Measurements from ENCODE around the gene VPS72.
A peak's percentile ranks its signal among the peaks of the same experiment; 100 is the strongest.
"Not testable (repeated sequence)": the region's sequence is repeated elsewhere in the genome, so short reads cannot be mapped to it uniquely, and the experiment has no call there.

Gene VPS72

GRCh38 chr1:151210830-151211229 is 20.8 kb upstream of the VPS72 start:
- Histone ChIP-seq H2AK5ac (ENCODE audit: low read depth, low read length) (no peak overlapping the region), H3K4ac (ENCODE audit: low read length) (no peak overlapping the region), H4K8ac (ENCODE audit: low read depth, low read length) (no peak overlapping the region), H3K27ac (replicated peaks; ENCODE audit: low read length) (no peak overlapping the region), H3K9me3 (replicated peaks in 1 of 2; ENCODE audit: control insufficient read depth in 2 of 2, insufficient read depth in 1 of 2, low read depth in 1 of 2, low read length in 2 of 2) (no peaks in the 10 kb centered on the region), H3K4me1 (ENCODE audit: control insufficient read depth in 2 of 2, insufficient read depth in 1 of 2, low read depth in 1 of 2, low read length in 2 of 2) (no peaks in the 10 kb centered on the region), H2BK15ac (ENCODE audit: low read length) (no peak overlapping the region), H3K14ac (ENCODE audit: low read length) (no peak overlapping the region), H3K79me1 (ENCODE audit: low read depth, low read length) (peaks cover 6% of the 10 kb centered on the region), H2BK120ac (ENCODE audit: low read depth, low read length) (no peak overlapping the region), H2BK12ac (ENCODE audit: low read length) (no peak overlapping the region), H3K27me3 (ENCODE audit: control insufficient read depth in 3 of 3, insufficient read depth in 3 of 3, low read depth in 1 of 3, low read length in 3 of 3) (no peaks in the 10 kb centered on the region), H3K9ac (ENCODE audit: low read depth, low read length, poor library complexity) (no peak overlapping the region), H3K23ac (ENCODE audit: low read depth, low read length, poor library complexity) (no peak overlapping the region), H2AFZ (ENCODE audit: low read length) (no peak overlapping the region), H3K4me2 (ENCODE audit: insufficient read depth, low read length, poor library complexity, severe bottlenecking) (no peak overlapping the region), H3K36me3 (replicated peaks in 1 of 2; ENCODE audit: control insufficient read depth in 2 of 2, insufficient read depth in 2 of 2, low read length in 2 of 2) (peaks cover 15 to 84% of the 10 kb centered on the region in 2 donors), H4K91ac (ENCODE audit: low read depth, low read length, poor library complexity) (no peak overlapping the region), H3K4me3 (ENCODE audit: low read length in 2 of 2) (no peak overlapping the region), H3K18ac (ENCODE audit: low read length) (no peak overlapping the region), H2BK5ac (ENCODE audit: low read length) (no peak overlapping the region)
- WGBS, 2 donors (ENCODE audit: extremely low coverage in 2 of 2, insufficient read length in 2 of 2, insufficient replicate concordance in 1 of 2): no CpG with 5 or more reads among the region's 1 CpG
- DNase-seq (ENCODE audit: low spot score): no peak

GRCh38 chr1:151205381-151205965 is 15.5 kb upstream of the VPS72 start:
- not testable (repeated sequence) for H2BK15ac ChIP-seq (ENCODE audit: low read length); H3K27ac ChIP-seq (replicated peaks; ENCODE audit: low read length); H4K8ac ChIP-seq (ENCODE audit: low read depth, low read length); H3K23ac ChIP-seq (ENCODE audit: low read depth, low read length, poor library complexity); H3K4ac ChIP-seq (ENCODE audit: low read length); DNase-seq (ENCODE audit: low spot score); H3K4me3 ChIP-seq (ENCODE audit: low read length in 2 of 2); H3K79me1 ChIP-seq (ENCODE audit: low read depth, low read length); H2BK12ac ChIP-seq (ENCODE audit: low read length); H3K9ac ChIP-seq (ENCODE audit: low read depth, low read length, poor library complexity); H2BK5ac ChIP-seq (ENCODE audit: low read length); H2AK5ac ChIP-seq (ENCODE audit: low read depth, low read length); H3K14ac ChIP-seq (ENCODE audit: low read length); H4K91ac ChIP-seq (ENCODE audit: low read depth, low read length, poor library complexity); H3K4me1 ChIP-seq (ENCODE audit: control insufficient read depth in 2 of 2, insufficient read depth in 1 of 2, low read depth in 1 of 2, low read length in 2 of 2); H3K27me3 ChIP-seq (ENCODE audit: control insufficient read depth in 3 of 3, insufficient read depth in 3 of 3, low read depth in 1 of 3, low read length in 3 of 3); H3K4me2 ChIP-seq (ENCODE audit: insufficient read depth, low read length, poor library complexity, severe bottlenecking); H2AFZ ChIP-seq (ENCODE audit: low read length); H2BK120ac ChIP-seq (ENCODE audit: low read depth, low read length); H3K18ac ChIP-seq (ENCODE audit: low read length); H3K9me3 ChIP-seq (replicated peaks in 1 of 2; ENCODE audit: control insufficient read depth in 2 of 2, insufficient read depth in 1 of 2, low read depth in 1 of 2, low read length in 2 of 2)
- peaks cover 12 to 88% of the 10 kb centered on the region in 2 donors for H3K36me3 ChIP-seq (replicated peaks in 1 of 2; ENCODE audit: control insufficient read depth in 2 of 2, insufficient read depth in 2 of 2, low read length in 2 of 2)
- no CpG with 5 or more reads among the region's 12 CpGs for WGBS, 2 donors (ENCODE audit: extremely low coverage in 2 of 2, insufficient read length in 2 of 2, insufficient replicate concordance in 1 of 2)

- peaks cover 3% of the 10 kb centered on the region for H3K79me1 ChIP-seq (ENCODE audit: low read depth, low read length)
- peaks cover 4 to 41% of the 10 kb centered on the region in 2 donors for H3K36me3 ChIP-seq (replicated peaks in 1 of 2; ENCODE audit: control insufficient read depth in 2 of 2, insufficient read depth in 2 of 2, low read length in 2 of 2)
- H3K9ac ChIP-seq (ENCODE audit: low read depth, low read length, poor library complexity): no peak overlapping the region
- H2AFZ ChIP-seq (ENCODE audit: low read length): no peak overlapping the region
- no peak overlapping the region for H2BK5ac ChIP-seq (ENCODE audit: low read length)
- H2BK15ac ChIP-seq (ENCODE audit: low read length): no peak overlapping the region
- H2AK5ac ChIP-seq (ENCODE audit: low read depth, low read length): no peak overlapping the region
- no peak overlapping the region for H3K23ac ChIP-seq (ENCODE audit: low read depth, low read length, poor library complexity)
- H3K27me3 ChIP-seq (ENCODE audit: control insufficient read depth in 3 of 3, insufficient read depth in 3 of 3, low read depth in 1 of 3, low read length in 3 of 3): no peaks in the 10 kb centered on the region
- no peak overlapping the region for H3K4ac ChIP-seq (ENCODE audit: low read length)
- no peak overlapping the region for H4K8ac ChIP-seq (ENCODE audit: low read depth, low read length)
- H3K14ac ChIP-seq (ENCODE audit: low read length): no peak overlapping the region
- no peaks in the 10 kb centered on the region for H3K9me3 ChIP-seq (replicated peaks in 1 of 2; ENCODE audit: control insufficient read depth in 2 of 2, insufficient read depth in 1 of 2, low read depth in 1 of 2, low read length in 2 of 2)
- H4K91ac ChIP-seq (ENCODE audit: low read depth, low read length, poor library complexity): no peak overlapping the region
- no peak overlapping the region for H2BK120ac ChIP-seq (ENCODE audit: low read depth, low read length)
- WGBS, 2 donors (ENCODE audit: extremely low coverage in 2 of 2, insufficient read length in 2 of 2, insufficient replicate concordance in 1 of 2): no CpG with 5 or more reads among the region's 11 CpGs
- H3K4me3 ChIP-seq (ENCODE audit: low read length in 2 of 2): peak overlapping the region; percentile 98
- peaks cover 2 to 5% of the 10 kb centered on the region in 2 donors for H3K4me1 ChIP-seq (ENCODE audit: control insufficient read depth in 2 of 2, insufficient read depth in 1 of 2, low read depth in 1 of 2, low read length in 2 of 2)
- no peak overlapping the region for H3K18ac ChIP-seq (ENCODE audit: low read length)
- no peak overlapping the region for H3K27ac ChIP-seq (replicated peaks; ENCODE audit: low read length)
- H2BK12ac ChIP-seq (ENCODE audit: low read length): no peak overlapping the region
- H3K4me2 ChIP-seq (ENCODE audit: insufficient read depth, low read length, poor library complexity, severe bottlenecking): peak overlapping the region; percentile 72
- DNase-seq (ENCODE audit: low spot score): no peak
Measured at GRCh38 chr1:151199873-151200581, 10.0 kb upstream of the VPS72 start.

- Histone ChIP-seq H3K18ac (ENCODE audit: low read length) (peak within 1 kb of the TSS; percentile 71), H3K4ac (ENCODE audit: low read length) (no peak within 1 kb of the TSS), H2BK12ac (ENCODE audit: low read length) (no peak within 1 kb of the TSS), H3K4me3 (ENCODE audit: low read length in 2 of 2) (peak within 1 kb of the TSS; percentile 98), H3K9me3 (replicated peaks in 1 of 2; ENCODE audit: control insufficient read depth in 2 of 2, insufficient read depth in 1 of 2, low read depth in 1 of 2, low read length in 2 of 2) (no peaks in the 10 kb centered on the region), H4K91ac (ENCODE audit: low read depth, low read length, poor library complexity) (no peak within 1 kb of the TSS), H3K23ac (ENCODE audit: low read depth, low read length, poor library complexity) (no peak within 1 kb of the TSS), H3K36me3 (replicated peaks in 1 of 2; ENCODE audit: control insufficient read depth in 2 of 2, insufficient read depth in 2 of 2, low read length in 2 of 2) (peaks cover 4 to 25% of the 10 kb centered on the region in 2 donors), H3K4me2 (ENCODE audit: insufficient read depth, low read length, poor library complexity, severe bottlenecking) (peak within 1 kb of the TSS; percentile 71), H2BK5ac (ENCODE audit: low read length) (no peak within 1 kb of the TSS), H3K27ac (replicated peaks; ENCODE audit: low read length) (peak within 1 kb of the TSS; percentile 38), H3K4me1 (ENCODE audit: control insufficient read depth in 2 of 2, insufficient read depth in 1 of 2, low read depth in 1 of 2, low read length in 2 of 2) (peaks cover 2 to 5% of the 10 kb centered on the region in 2 donors), H2AK5ac (ENCODE audit: low read depth, low read length) (no peak within 1 kb of the TSS), H3K14ac (ENCODE audit: low read length) (no peak within 1 kb of the TSS), H3K9ac (ENCODE audit: low read depth, low read length, poor library complexity) (peak within 1 kb of the TSS; percentile 91), H3K27me3 (ENCODE audit: control insufficient read depth in 3 of 3, insufficient read depth in 3 of 3, low read depth in 1 of 3, low read length in 3 of 3) (no peaks in the 10 kb centered on the region), H2BK120ac (ENCODE audit: low read depth, low read length) (no peak within 1 kb of the TSS), H2AFZ (ENCODE audit: low read length) (peak within 1 kb of the TSS; percentile 82), H2BK15ac (ENCODE audit: low read length) (no peak within 1 kb of the TSS), H4K8ac (ENCODE audit: low read depth, low read length) (no peak within 1 kb of the TSS), H3K79me1 (ENCODE audit: low read depth, low read length) (peaks cover 3% of the 10 kb centered on the region)
- WGBS, 2 donors (ENCODE audit: extremely low coverage in 2 of 2, insufficient read length in 2 of 2, insufficient replicate concordance in 1 of 2): no CpG with 5 or more reads among the region's 60 CpGs
- peak; percentile 97 for DNase-seq (ENCODE audit: low spot score)
Measured at GRCh38 chr1:151198254-151199127, 8.5 kb upstream of the VPS72 start, which contains the start of gene PIP5K1A. PIP5K1A (plus strand) TSS chr1:151198552; CDS start chr1:151198997, 445 bp downstream.
